ENCODE results near the gene MAP4K1.
A peak's percentile ranks its signal among the peaks of the same experiment; 100 is the strongest.
"Not testable (repeated sequence)": the region's sequence is repeated elsewhere in the genome, so short reads cannot be mapped to it uniquely, and the experiment has no call there.

Gene MAP4K1

DNA sequence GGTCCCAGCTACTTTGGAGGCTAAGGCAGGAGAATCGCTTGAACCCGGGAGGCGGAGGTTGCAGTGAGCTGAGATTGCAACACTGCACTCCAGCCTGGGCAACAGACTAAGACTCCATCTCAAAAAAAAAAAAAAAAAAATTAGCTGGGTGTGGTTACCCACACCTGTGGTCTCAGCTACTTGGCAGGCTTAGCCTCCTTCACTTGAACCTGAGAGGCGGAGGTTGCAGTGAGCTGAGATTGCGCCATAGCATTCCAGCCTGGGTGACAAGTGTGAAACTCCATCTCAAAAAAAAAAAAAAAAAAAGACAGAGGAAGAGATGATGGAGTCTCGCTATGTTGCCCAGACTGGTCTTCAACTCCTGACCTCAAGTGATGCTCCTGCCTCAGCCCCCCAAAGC, 38.4 kb downstream of the MAP4K1 start:
- DNase-seq (ENCODE audit: low read depth in 4 of 4, low spot score in 1 of 4) = not testable (repeated sequence)

DNA sequence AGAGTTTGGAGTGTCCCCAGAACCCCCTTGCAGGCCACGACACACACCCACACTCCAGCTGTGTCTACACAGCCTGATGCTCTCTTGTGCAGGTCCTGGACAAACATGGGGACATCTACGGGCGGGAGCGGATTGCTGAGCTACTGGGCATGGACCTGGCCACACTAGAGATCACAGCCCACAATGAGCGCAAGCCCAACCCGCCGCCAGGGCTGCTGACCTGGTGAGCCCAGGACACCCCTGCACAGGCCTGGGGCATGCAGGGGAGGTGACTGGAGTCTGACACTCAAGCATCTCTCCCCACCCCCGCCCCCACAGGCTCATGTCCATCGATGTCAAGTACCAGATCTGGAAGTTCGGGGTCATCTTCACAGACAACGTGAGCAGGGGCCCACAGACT, 39.9 kb downstream of the MAP4K1 start:
- no peak for DNase-seq (ENCODE audit: low read depth in 4 of 4, low spot score in 1 of 4)

DNA sequence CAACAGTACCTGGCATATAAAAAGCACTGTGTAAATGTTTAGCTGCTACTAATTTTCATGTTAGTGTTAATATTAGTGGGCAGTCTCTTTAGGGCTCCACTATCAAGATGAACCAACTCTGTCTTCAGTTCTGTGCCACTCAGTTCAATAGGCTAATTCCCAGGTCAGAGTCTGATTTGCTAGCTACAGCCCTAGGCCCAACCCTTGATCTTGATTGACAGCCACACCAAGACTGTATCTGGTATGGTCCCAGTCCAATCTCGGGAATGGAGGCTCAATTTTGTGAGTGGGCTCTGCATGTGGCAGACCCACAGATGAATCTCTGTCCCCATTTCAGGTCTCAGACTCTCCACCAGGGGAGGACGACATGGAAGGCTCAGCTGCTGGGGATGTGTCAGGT, 46.1 kb downstream of the MAP4K1 start:
- no peak for DNase-seq (ENCODE audit: low read depth in 4 of 4, low spot score in 1 of 4)

DNA sequence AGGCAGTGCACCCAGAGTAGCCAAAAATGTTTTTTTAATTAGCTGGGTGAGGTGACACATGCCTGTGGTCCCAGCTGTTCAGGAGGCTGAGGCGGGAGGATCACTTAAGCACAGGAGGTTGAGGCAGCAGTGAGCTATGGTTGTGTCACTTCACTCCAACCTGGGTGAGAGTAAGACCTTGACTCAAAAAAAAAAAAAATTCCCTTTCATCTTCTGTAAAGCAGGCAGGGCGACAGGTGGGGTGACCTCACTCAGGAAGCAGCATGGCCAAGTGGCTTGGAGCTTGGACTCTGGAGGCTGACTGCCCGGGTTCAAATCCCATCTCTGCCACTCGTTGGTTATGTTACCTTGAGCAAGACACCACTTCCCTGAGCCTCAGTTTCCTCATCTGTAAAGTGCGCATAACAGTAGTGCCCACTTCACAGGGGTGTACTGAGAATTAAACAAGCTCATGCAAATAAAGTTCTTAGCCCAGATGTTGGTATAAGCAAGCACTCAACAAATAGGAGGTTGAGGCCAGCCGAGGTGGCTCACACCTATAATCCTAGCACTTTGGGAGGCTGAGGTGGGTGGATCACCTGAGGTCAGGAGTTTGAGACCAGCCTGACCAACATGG, 48.3 kb downstream of the MAP4K1 start:
- no peak for DNase-seq (ENCODE audit: low read depth in 4 of 4, low spot score in 1 of 4)

DNA sequence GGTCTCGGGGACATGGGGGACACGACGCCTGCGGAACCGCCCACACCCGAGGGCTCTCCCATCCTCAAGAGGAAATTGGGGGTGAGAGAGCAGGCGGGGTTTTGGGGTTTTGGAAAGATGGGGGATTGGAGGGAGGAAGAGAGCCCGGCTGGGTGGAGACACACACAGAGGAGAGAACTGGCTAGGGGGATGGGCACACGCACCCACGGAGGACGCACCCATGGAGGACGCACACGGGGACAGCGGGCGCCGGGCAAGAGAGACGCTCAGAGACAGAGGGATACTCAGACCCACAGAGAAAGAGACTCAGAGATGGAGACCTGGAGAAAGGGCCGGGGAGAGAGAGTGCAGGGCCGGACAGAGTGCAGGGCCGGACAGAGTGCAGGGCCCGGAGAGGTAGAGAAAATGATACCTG, 52.1 kb downstream of the MAP4K1 start:
- no peak for DNase-seq (ENCODE audit: low read depth in 4 of 4, low spot score in 1 of 4)

DNA sequence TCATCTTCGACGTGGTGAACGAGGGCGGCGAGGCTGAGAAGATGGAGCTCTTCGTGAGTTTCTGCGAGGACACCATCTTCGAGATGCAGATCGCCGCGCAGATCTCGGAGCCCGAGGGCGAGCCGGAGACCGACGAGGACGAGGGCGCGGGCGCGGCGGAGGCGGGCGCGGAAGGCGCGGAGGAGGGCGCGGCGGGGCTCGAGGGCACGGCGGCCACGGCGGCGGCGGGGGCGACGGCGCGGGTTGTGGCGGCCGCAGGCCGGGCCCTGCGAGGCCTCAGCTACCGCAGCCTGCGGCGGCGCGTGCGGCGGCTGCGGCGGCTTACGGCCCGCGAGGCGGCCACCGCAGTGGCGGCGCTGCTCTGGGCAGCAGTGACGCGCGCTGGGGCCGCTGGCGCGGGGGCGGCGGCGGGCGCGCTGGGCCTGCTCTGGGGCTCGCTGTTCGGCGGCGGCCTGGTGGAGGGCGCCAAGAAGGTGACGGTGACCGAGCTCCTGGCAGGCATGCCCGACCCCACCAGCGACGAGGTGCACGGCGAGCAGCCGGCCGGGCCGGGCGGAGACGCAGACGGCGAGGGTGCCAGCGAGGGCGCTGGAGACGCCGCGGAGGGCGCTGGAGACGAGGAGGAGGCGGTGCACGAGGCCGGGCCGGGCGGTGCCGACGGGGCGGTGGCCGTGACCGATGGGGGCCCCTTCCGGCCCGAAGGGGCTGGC, 52.6 kb downstream of the MAP4K1 start:
- DNase-seq (ENCODE audit: low read depth in 4 of 4, low spot score in 1 of 4) = no peak

DNA sequence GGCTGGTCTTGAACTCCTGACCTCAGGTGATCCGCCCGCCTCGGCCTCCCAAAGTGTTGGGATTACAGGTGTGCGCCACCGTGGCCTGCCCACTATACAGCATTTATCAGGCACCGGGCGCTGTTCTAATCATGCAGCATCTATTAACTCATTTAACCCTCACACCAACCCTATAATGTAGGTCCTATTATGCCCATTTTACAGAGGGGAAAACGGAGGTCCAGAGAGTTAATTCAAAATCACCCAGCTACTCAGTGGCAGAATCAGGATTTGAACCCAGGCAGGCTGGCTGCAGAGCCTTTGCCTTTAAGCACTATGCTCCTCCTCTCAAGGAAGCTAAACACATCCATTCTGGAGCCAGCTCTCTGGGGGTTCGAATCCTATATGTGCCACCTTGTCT, 54.3 kb downstream of the MAP4K1 start:
- no peak for DNase-seq (ENCODE audit: low read depth in 4 of 4, low spot score in 1 of 4)

DNA sequence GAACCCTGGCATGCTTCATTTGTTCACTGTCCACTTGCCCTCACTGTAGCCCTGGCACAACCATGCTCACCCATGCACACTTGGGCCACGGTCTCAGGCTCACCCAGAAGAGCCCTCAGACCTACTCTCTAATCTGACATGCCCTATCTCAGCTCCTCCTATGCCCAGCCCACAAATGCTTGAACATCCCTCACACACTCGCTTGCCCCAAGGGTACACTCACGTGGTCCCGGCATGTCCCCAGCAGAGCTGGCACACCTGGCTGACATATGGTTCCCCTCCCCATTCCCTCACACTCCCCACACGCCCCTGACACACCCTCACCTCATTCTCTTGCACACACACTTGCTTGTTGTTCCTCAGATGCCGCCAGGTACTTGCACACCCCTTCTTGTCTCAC, 55.7 kb downstream of the MAP4K1 start:
- no peak for DNase-seq (ENCODE audit: low read depth in 4 of 4, low spot score in 1 of 4)

DNA sequence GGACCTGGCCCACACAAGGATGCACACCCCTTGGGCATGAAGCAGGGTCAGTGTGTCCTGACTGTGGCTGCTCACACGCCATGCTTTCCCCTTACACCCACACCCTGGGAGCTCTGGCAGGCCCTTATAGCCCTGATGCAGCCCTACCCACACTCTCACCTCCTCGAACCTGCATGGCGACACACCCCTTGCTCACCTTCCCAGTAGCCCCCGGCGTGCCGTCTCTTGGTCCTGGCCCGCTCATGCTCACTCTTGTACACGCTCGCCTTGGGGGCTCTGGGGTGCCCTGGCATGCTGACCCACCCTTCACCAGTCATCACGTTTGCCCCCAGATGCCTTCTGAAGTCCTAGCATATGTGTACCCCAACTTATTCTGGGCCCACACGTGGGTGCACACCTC, 56.1 kb downstream of the MAP4K1 start:
- DNase-seq (ENCODE audit: low read depth in 4 of 4, low spot score in 1 of 4) = no peak

DNA sequence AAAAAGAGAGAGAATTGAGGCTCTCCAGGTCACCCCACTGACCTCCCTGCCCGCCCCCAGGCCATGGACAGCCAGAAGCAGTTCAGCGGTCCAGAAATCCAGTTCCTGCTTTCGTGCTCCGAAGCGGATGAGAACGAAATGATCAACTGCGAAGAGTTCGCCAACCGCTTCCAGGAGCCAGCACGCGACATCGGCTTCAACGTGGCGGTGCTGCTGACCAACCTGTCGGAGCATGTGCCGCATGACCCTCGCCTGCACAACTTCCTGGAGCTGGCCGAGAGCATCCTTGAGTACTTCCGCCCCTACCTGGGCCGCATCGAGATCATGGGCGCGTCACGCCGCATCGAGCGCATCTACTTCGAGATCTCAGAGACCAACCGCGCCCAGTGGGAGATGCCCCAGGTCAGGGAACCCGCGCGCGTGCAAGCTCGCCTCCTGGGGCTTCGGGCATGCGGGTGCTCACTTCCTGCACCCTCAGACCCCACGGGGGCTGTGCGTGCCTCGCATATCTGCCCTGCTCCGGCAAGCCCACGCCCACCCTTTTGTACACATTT, 56.6 kb downstream of the MAP4K1 start:
- DNase-seq (ENCODE audit: low read depth in 4 of 4, low spot score in 1 of 4) = no peak

DNA sequence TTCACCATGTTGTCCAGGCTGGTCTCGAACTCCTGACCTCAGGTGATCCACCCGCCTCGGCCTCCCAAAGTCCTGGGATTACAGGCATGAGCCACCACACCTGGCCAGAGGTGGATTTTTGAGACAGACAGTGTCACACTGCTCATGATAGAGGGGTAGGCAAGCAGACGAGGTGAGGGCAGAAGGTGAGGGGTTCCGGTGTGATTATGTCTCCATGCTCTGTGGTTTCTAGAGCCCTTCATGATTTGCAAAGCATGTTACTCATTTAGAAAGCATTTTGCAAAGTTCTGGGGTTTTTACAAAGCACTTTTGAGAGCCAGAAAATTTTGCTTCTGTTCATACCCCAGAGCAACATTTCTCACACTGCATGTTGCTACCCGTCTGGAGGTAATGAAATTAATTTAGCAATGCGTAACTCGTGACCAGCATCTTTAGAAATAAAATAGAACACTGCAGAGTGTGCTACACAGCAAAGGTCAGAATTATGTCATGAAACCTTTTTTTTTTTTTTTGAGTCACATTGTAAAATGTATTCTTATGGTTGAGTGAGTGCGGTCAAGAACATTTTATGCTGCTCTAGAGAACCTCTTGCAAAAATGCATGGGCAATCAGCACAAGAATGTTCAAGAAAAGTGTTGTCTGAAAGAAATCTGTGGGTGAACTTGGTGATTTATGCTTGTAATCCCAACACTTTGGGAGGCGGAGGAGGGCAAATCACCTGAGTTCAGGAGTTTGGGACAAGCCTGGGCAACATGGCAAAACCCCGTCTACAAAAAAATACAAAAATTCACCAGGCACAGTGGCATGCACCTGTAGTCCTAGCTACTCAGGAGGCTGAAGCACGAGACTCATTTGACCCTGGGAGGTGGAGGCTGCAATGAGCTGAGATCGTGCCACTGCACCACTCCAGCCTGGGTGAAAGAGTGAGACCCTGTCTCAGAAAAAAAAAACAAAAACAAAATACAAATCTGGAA, 58.0 kb downstream of the MAP4K1 start:
- peak in 1 of 4 experiments; percentile 11 for DNase-seq (ENCODE audit: low read depth in 4 of 4, low spot score in 1 of 4)

DNA sequence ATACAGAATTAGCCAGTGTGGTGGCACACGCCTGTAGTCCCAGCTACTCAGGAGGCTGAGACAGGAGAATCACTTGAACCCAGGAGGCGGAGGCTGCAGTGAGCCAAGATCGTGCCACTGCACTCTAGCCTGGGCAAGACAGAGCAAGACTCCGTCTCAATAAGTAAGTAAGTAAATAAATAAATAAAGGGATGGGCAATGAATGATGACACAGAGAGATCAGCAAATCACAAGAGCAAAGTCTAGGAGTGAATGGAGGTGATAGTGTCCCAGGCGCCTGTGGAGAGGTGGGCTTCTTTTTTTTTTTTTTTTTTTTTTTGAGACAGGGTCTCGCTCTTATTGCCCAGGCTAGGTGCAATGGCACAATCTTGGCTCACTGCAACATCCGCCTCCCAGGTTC, 58.8 kb downstream of the MAP4K1 start:
- DNase-seq (ENCODE audit: low read depth in 4 of 4, low spot score in 1 of 4) = not testable (repeated sequence)

DNA sequence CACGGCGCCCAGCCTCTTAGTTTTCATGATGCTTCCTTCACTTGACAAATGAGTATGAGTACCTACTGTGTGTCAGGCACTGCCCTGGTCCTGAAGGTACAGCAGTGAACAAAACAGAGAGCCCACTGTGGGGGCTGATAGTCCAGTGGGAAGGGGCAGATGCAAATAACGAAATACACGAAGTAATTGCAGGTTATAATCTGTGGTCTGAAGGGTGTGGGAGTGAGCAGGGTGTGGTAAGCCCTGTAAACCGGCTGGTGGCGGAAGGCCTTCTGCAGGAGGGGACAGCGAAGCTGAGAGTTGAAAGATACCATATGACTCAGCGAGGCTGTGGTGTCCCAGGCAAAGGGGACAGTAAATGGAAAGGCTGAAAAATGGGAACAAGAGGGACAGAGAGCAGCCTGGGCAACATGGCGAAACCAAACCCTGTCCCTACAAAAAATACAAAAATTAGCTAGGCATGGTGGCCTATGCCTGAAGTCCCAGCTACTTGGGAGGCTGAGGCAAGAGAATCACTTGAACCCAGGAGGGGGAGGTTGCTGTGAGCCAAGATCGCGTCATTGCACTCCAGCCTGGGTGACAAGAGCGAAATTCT, 60.5 kb downstream of the MAP4K1 start:
- DNase-seq (ENCODE audit: low read depth in 4 of 4, low spot score in 1 of 4) = no peak

DNA sequence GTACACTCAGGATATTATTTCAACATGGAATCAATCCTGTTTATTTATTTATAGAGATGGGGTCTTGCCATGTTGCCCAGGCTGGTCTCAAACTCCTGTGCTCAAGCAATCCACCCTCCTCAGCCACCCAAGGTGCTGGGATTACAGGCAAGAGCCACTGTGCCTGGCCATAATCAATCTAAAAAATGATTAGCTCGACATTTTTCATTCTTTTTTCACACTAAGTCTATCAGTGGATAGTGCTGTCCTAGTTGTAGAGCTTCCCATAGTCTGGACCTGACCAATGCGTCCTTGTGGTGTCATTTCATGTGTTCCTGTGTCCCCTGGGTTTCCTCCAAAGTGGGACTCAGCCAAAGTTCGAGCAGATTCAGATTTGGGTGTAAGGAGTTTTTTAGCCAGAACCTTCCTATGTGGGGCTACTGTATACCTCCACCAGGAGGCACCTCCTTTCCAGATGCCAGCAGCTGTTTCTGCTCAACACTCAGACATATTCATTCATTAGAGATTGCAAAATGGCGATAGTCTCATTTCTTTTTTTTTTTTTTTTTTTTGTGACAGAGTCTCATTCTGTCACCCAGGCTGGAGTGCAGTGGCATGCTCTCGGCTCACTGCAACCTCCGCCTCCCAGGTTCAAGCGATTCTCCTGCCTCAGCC, 61.1 kb downstream of the MAP4K1 start:
- DNase-seq (ENCODE audit: low read depth in 4 of 4, low spot score in 1 of 4) = no peak

DNA sequence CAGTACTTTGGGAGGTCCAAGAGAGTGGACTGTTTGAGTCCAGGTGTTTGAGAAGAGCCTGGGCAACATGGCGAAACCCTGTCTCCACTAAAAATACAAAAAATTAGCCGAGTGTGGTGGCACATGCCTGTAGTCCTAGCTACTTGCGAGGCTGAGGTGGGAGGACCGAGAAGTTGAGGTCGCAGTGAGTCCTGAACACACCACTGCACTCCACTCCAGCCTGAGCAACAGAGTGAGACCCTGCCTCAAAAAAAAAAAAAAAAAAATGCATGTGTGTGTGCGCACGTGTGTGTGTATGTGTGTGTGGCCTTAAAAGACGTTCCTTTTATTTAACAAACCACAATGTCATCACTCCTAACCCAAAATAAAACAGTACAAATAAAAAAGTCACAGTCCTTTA, 62.6 kb downstream of the MAP4K1 start:
- no peak for DNase-seq (ENCODE audit: low read depth in 4 of 4, low spot score in 1 of 4)

DNA sequence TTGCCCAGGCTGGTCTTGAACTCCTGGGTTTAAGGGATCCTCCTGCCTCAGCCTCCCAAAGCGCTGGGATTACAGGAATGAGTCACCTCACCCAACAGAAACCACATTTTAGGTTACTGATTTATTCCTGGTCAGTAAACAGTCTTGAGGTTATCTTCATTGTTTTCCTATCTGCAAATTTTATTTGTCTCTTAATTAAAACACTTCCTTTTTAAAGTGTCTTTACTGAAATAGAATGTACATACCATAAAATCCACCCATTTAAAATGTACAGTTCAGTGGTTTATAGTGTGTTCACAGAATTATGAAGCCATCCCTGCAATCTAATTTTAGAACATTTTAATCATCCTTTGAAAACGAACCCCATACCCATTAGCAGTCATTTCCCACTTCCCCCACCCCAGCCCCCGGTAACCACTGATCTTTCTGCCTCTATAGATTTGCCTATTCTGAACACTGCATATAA, 63.0 kb downstream of the MAP4K1 start:
- no peak for DNase-seq (ENCODE audit: low read depth in 4 of 4, low spot score in 1 of 4)

DNA sequence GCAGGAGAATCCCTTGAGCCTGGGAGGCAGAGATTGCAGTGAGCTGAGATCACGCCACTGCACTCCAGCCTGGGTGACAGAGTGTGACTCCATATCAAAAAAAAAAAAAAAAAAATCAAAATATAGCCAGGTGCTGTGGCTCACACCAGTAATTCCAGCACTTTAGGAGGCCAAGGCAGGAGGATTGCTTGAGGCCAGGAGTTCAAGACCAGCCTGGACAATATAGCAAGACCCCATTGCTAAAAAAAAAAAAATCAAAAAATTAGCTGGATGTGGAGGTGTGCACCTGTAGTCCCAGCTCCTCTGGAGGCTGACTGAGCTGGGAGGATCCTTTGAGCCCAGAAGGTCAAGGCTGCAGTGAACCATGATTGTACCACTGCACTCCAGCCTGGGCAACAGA, 64.5 kb downstream of the MAP4K1 start:
- not testable (repeated sequence) for DNase-seq (ENCODE audit: low read depth in 4 of 4, low spot score in 1 of 4)

DNA sequence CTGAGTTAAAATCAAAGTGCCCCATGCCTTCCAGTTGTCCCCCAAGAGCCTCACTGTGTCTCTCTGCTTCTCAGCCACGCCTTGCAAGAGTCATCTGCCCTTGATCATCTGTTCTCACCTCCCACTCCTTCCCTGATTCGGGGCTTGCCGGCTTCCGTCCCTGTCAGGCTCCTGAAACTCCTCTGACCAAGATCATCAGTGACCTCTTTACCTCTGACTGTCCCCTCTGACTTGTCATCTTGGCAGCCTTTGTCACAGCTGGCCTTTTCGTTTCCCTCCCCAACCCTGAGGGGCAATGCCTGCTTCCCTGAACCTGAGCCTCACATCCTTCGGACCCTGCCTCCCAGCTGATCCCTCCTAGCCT, 66.3 kb downstream of the MAP4K1 start:
- peak in 1 of 4 experiments; percentile 33 for DNase-seq (ENCODE audit: low read depth in 4 of 4, low spot score in 1 of 4)

DNA sequence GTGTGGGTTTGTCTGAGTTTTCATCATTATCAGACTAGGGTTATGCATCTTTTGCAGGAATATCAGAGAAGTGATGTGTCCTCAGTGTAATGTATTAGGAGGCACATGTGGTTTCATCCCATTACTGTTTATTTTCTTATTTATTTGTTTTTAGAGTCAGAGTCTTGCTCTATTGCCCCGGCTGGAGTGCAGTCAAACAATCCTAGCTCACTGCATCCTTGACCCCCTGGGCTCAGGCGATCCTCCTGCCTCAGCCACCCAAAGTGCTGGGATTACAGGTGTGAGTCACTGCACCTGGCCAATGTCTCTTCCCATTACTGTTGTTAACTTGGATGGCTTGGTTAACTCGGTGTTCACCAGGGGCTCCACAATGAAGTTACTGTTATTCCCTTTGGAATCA, 67.4 kb downstream of the MAP4K1 start:
- no peak for DNase-seq (ENCODE audit: low read depth in 4 of 4, low spot score in 1 of 4)

DNA sequence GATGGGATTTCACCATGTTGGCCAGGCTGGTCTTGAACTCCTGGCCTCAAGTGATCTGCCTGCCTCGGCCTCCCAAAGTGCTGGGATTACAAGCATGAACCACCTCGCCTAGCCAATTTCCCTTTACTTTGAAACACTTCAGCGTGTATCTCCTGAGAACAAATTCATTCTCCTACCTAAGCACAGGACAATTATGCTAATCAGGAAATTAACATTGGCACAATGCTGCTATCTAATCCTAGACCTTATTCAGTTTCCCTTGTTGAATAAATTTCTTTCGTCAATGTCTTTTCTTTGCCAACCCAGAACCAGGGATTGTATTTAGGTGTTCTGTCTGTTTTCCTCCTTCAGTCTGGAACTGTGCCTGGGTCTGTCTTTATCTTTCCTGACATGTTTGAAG, 67.8 kb downstream of the MAP4K1 start:
- DNase-seq (ENCODE audit: low read depth in 4 of 4, low spot score in 1 of 4) = no peak

DNA sequence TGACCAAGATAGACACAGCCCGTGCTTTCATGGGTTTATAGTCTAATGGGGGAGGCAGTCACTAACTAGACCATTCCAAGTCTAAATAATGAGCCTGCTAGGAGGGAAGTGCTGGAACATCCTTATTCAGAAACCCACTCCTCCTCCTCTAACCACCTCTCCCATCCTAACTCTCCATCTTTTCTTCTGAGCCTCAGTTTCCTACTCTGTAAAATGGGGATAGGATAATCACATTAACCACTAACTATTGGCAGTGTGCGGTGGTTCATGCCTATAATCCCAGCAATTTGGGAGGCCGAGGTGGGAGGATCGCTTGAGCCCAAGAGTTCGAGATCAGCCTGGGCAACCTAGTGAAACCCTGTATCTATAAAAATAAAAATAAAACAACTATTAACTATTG, 68.7 kb downstream of the MAP4K1 start:
- no peak for DNase-seq (ENCODE audit: low read depth in 4 of 4, low spot score in 1 of 4)
